K562 (cell line): ENCODE data around the gene SDF4. TPM values are rescaled to one million over a fixed set of nuclear protein-coding genes. Genes with fewer than 3 reads are reported as not detected.
A peak's percentile ranks its signal among the peaks of the same experiment; 100 is the strongest.

Experiments used
- ATAC-seq: fragments of 200-7000 bp; cut with Tn5 transposase; 3 replicates; pipeline ENCODE4 v1.9.1; 2020; ENCODE audit warnings: moderate library complexity
- BruUV-seq: library from RNA; stranded (reverse); fragments of 400-500 nt; replicated peaks from 2 replicates; lab custom pipeline; 2021; lab: Mats Ljungman, UMichigan
- CTCF ChIA-PET: fragments of 300-600 bp; formaldehyde crosslinking; extraction: SDS; loops from one replicate; lab custom pipeline; 2021; ENCODE audit warnings: low intra/inter-chr PET ratio; lab: Yijun Ruan, JAX
- POLR2A ChIA-PET: fragments of 300-600, 350-650 bp; sonication (Branson Sonifier 250); formaldehyde crosslinking; extraction: SDS; loops from one replicate; lab custom pipeline; 2021; ENCODE audit warnings: antibody characterized with exemption, inconsistent platforms; lab: Yijun Ruan, JAX
- DNase-seq, 4 experiments: peaks; one replicate each; pipeline versions ENCODE4 v3.0.0 to v3.0.0-alpha.2; 2011 to 2018; ENCODE audit warnings: low spot score in 3 of 4, mixed read lengths in 3 of 4; ENCODE audit errors: extremely low read depth in 1 of 4
- FAIRE-seq: peaks from 2 replicates; lab custom pipeline; 2011; peaks lifted over from hg19 to GRCh38; lab: Jason Lieb, UNC
- H2AFZ ChIP-seq: 2 replicates; pipeline ENCODE4 v1.6.0; 2011; ENCODE audit warnings: low read depth, low read length, control low read depth, inconsistent platforms
- H3K27ac ChIP-seq: fragments of 200-600 bp; 3 replicates; pipeline ENCODE4 v1.8.0; 2011; ENCODE audit warnings: low read depth, mild to moderate bottlenecking, control low read depth, inconsistent platforms, low read length, moderate library complexity, mixed read lengths; ENCODE audit errors: extremely low read depth
- H3K27me3 ChIP-seq, 2 experiments: fragments of 300-600 bp in 1 of 2; 2 replicates in 1 of 2; 3 replicates in 1 of 2; pipeline versions ENCODE4 v1.6.0 to v1.8.0; 2011; ENCODE audit warnings: inconsistent platforms in 2 of 2, low read length in 2 of 2, mild to moderate bottlenecking in 1 of 2, mixed read lengths in 1 of 2, moderate library complexity in 1 of 2; ENCODE audit not compliant: control insufficient read depth in 2 of 2, insufficient read depth in 2 of 2
- H3K36me3 ChIP-seq: fragments of 300-600 bp; 3 replicates; pipeline ENCODE4 v1.8.0; 2011; ENCODE audit warnings: mild to moderate bottlenecking, low read length, inconsistent platforms; ENCODE audit not compliant: control insufficient read depth, insufficient read depth
- H3K4me1 ChIP-seq, 2 experiments: fragments of 200-600 bp in 1 of 2; replicated peaks in 1 of 2; 2 replicates in 1 of 2; 3 replicates in 1 of 2; pipeline versions ENCODE4 v1.5.1 to v1.8.0; 2011; ENCODE audit warnings: inconsistent platforms in 2 of 2, low read length in 2 of 2, mild to moderate bottlenecking in 1 of 2, mixed read lengths in 1 of 2, moderate library complexity in 1 of 2; ENCODE audit not compliant: control insufficient read depth in 2 of 2, insufficient read depth in 2 of 2
- H3K4me2 ChIP-seq: 2 replicates; pipeline ENCODE4 v1.6.1; 2011; ENCODE audit warnings: low read length, control low read depth, inconsistent platforms, mixed read lengths; ENCODE audit not compliant: insufficient read depth
- H3K4me3 ChIP-seq: fragments of 200-600 bp; sonication (generic), shearing (Covaris generic); 2 replicates; pipeline ENCODE4 v1.5.1; 2016; ENCODE audit warnings: control low read depth, inconsistent platforms
- H3K79me2 ChIP-seq: fragments of 200-600 bp; 3 replicates; pipeline ENCODE4 v1.8.0; 2011; ENCODE audit warnings: low read length, inconsistent platforms; ENCODE audit not compliant: control insufficient read depth, insufficient read depth
- H3K9ac ChIP-seq, 2 experiments: 2 replicates each; pipeline versions ENCODE4 v1.6.0 to v1.6.1; 2011; ENCODE audit warnings: low read depth in 2 of 2, low read length in 2 of 2, control low read depth in 1 of 2, inconsistent platforms in 1 of 2, mild to moderate bottlenecking in 1 of 2, mixed read lengths in 1 of 2; ENCODE audit not compliant: insufficient read depth in 1 of 2
- H3K9me1 ChIP-seq: one replicate; pipeline ENCODE4 v1.6.0; 2011; ENCODE audit warnings: inconsistent platforms, mild to moderate bottlenecking, low read length, moderate library complexity; ENCODE audit not compliant: control insufficient read depth, insufficient read depth
- H3K9me3 ChIP-seq: replicated peaks from 2 replicates; pipeline ENCODE4 v1.5.1; 2011; ENCODE audit warnings: low read depth, low read length, inconsistent platforms; ENCODE audit not compliant: control insufficient read depth, insufficient read depth
- H4K20me1 ChIP-seq: replicated peaks from 2 replicates; pipeline ENCODE4 v1.6.1; 2011; ENCODE audit warnings: low read length, inconsistent platforms, mixed read lengths; ENCODE audit not compliant: control insufficient read depth, insufficient read depth
- CTBP1 ChIP-seq: fragments of 450-650 bp; IDR thresholded peaks from 2 replicates; pipeline ENCODE4 v1.6.1; 2016; ENCODE audit warnings: borderline replicate concordance
- POLR2G ChIP-seq: fragments of 200-400 bp; formaldehyde crosslinking; IDR thresholded peaks from 2 replicates; pipeline ENCODE4 v1.6.1; 2017; ENCODE audit warnings: low read depth, mild to moderate bottlenecking, antibody characterized with exemption, low read length, moderate library complexity
- RBFOX2 ChIP-seq: fragments of 200-400 bp; formaldehyde crosslinking; IDR thresholded peaks from 2 replicates; pipeline ENCODE4 v1.6.1; 2017; ENCODE audit warnings: low read depth, mild to moderate bottlenecking, low read length, moderate library complexity
- ZBTB33 ChIP-seq: sonication (generic); formaldehyde crosslinking; IDR thresholded peaks from 2 replicates; pipeline ENCODE4 v1.8.1; 2023; ENCODE audit warnings: mild to moderate bottlenecking, missing genetic modification reagents
- WGBS: fragments of 100-300 bp; shearing (Covaris generic); methylation state at CpG from one replicate; pipeline ENCODE4 v1.1.6; 2016; ENCODE audit warnings: low coverage, mixed read lengths; ENCODE audit not compliant: insufficient coverage; ENCODE audit errors: missing lambda C conversion rate; 5-methylcytosine and 5-hydroxymethylcytosine counted together
- in situ Hi-C: fragments of 300-500 bp; cut with MboI; formaldehyde crosslinking; loops from 4 replicates; pipeline ENCODE4 v1.15.0; 2018; ENCODE audit warnings: inconsistent platforms, mixed read lengths
- intact Hi-C: fragments of 100-400 bp; cut with micrococcal nuclease; formaldehyde crosslinking; loops from 2 replicates; pipeline ENCODE4 v1.14.2; 2022
- polyA plus RNA-seq, 8 experiments: library from polyadenylated mRNA; depleted of rRNA in 4 of 8; stranded (reverse) in 5 of 8; unstranded in 3 of 8; fragments of >200 nt; fragmentation: Nextera tagmentation in 2 of 8; fragmentation: Illumina TruSeq in 1 of 8; extraction: Ambion mirVana in 2 of 8; extraction: Trizol in 1 of 8; gene quantifications; 2 replicates each; pipeline versions ENCODE4 v1.2.1 to v1.2.3, GENCODE V29; 2011 to 2014; ENCODE audit warnings: inconsistent platforms in 1 of 8, missing spikeins in 1 of 8
- total RNA-seq, 7 experiments: library from RNA; depleted of rRNA in 6 of 7; stranded (reverse); fragments of >200 nt in 6 of 7; fragmentation: Illumina TruSeq in 2 of 7; extraction: Trizol in 2 of 7; gene quantifications; 2 replicates each; pipeline versions ENCODE4 v1.2.1 to v1.2.3, GENCODE V29; 2011 to 2021; ENCODE audit warnings: low replicate concordance in 1 of 7

Gene SDF4
- total and polyA plus RNA-seq, 9 of the 15 experiments (the other 6 are each of a cell fraction or from before 2014, with no cell fraction given) = 0.35 to 160 (median 65.2) TPM

- ATAC-seq (no peak), FAIRE-seq (no peak), DNase-seq (no peak)
- Histone ChIP-seq H3K36me3 (peaks cover 15% of the 10 kb centered on the region; the same call in 1 of the 3 replicates), H3K9ac (peak overlapping the region in 1 of 2 experiments; percentile 0; a peak in 1 of 4 replicates), H3K9me1 (no peaks in the 10 kb centered on the region), H3K4me3 (no peak overlapping the region), H3K79me2 (peaks cover 44% of the 10 kb centered on the region), H3K27ac (no peak overlapping the region), H3K4me2 (no peak overlapping the region), H2AFZ (no peak overlapping the region), H4K20me1 (no peaks in the 10 kb centered on the region), H3K27me3 (no peaks in the 10 kb centered on the region), H3K4me1 (peaks cover 6 to 88% of the 10 kb centered on the region in 2 experiments; a peak in 4 of 5 replicates), H3K9me3 (peaks cover 9% of the 10 kb centered on the region)
- BruUV-seq = no TSS peak
- POLR2A ChIA-PET = no interaction called here
- intact Hi-C loops = no loop called here
- 83% methylated on average over 26 of the region's 27 CpGs for WGBS
- TF ChIP-seq POLR2G = peak; percentile 32; the same call in 1 of the 2 replicates
- TF ChIP-seq CTBP1 = no peak
- TF ChIP-seq ZBTB33 (CRISPR knock-in tag) = 0 out of 2 replicates have a peak, but pooled peaks have one; percentile 2
- peak; percentile 6; the same call in 1 of the 2 replicates for TF ChIP-seq RBFOX2
- CTCF ChIA-PET = interaction anchor here (0.6 kb wide), 1 partner anchor 22 kb away, joined by 3 read pairs; no protein-coding TSS in a partner anchor
- in situ Hi-C loops = no loop called here
Observed at GRCh38 chr1:1235016-1235744, 3.4 kb upstream of the SDF4 start.
